Natural killer cell (primary cell): Measurements from ENCODE around the gene ST3GAL3. TPM values are rescaled to one million over a fixed set of nuclear protein-coding genes. Genes with fewer than 3 reads are reported as not detected.

Source experiments
- ATAC-seq, 3 donors: fragments of 150-1000 bp in 2 of 3; fragments of 200-7000 bp in 1 of 3; cut with Tn5 transposase; 1 replicate in 1 of 3; 2 replicates in 2 of 3; pipeline ENCODE4 v1.10.0; 2021; ENCODE audit warnings: mild to moderate bottlenecking in 2 of 3, moderate library complexity in 2 of 3
- DNase-seq, 2 donors: peaks; one replicate each; pipeline versions ENCODE4 v3.0.0 to v3.0.0-alpha.2; 2013 to 2021; ENCODE audit warnings: mixed read lengths in 1 of 2
- H3K27ac ChIP-seq: one replicate; pipeline ENCODE4 v1.5.1; 2013; ENCODE audit warnings: mild to moderate bottlenecking, low read length
- H3K27me3 ChIP-seq: one replicate; pipeline ENCODE4 v1.6.1; 2013; ENCODE audit warnings: low read length; ENCODE audit not compliant: control insufficient read depth, insufficient read depth
- H3K36me3 ChIP-seq: one replicate; pipeline ENCODE4 v1.6.1; 2013; ENCODE audit warnings: low read length; ENCODE audit not compliant: control insufficient read depth, insufficient read depth
- H3K4me1 ChIP-seq: one replicate; pipeline ENCODE4 v1.6.1; 2013; ENCODE audit warnings: low read length; ENCODE audit not compliant: control insufficient read depth, insufficient read depth
- H3K4me3 ChIP-seq: one replicate; pipeline ENCODE4 v1.5.1; 2013; ENCODE audit warnings: low read length
- H3K9me3 ChIP-seq: one replicate; pipeline ENCODE4 v1.6.1; 2013; ENCODE audit warnings: low read length; ENCODE audit not compliant: control insufficient read depth, insufficient read depth
- H3K27ac Mint-ChIP-seq, 2 donors: one replicate each; pipeline ENCODE4 v1.8.0; 2022; ENCODE audit warnings: mild to moderate bottlenecking in 2 of 2, mixed read lengths in 2 of 2, moderate library complexity in 1 of 2
- H3K27me3 Mint-ChIP-seq, 2 donors: one replicate each; pipeline ENCODE4 v1.8.0; 2022; ENCODE audit warnings: low read depth in 2 of 2, mixed read lengths in 2 of 2
- H3K36me3 Mint-ChIP-seq: one replicate; pipeline ENCODE4 v1.8.0; 2022; ENCODE audit warnings: mixed read lengths
- H3K4me1 Mint-ChIP-seq, 2 donors: one replicate each; pipeline ENCODE4 v1.8.0; 2022; ENCODE audit warnings: mixed read lengths in 2 of 2
- H3K4me3 Mint-ChIP-seq: one replicate; pipeline ENCODE4 v1.8.0; 2022; ENCODE audit warnings: mild to moderate bottlenecking, moderate library complexity, mixed read lengths
- H3K9me3 Mint-ChIP-seq, 2 donors: one replicate each; pipeline ENCODE4 v1.8.0; 2022; ENCODE audit warnings: mixed read lengths in 2 of 2
- WGBS: methylation state at CpG from one replicate; pipeline ENCODE4 v1.1.7; 2013; ENCODE audit warnings: missing lambda C conversion rate; ENCODE audit not compliant: insufficient coverage; 5-methylcytosine and 5-hydroxymethylcytosine counted together
- intact Hi-C: fragments of 100-400 bp; cut with micrococcal nuclease; formaldehyde crosslinking; loops from one replicate; pipeline ENCODE4 v1.14.2; 2022
- total RNA-seq, 4 donors: library from RNA; stranded (reverse); fragments of 120-200 nt in 1 of 4; gene quantifications; one replicate each; pipeline versions ENCODE4 v1.2.3 to v1.2.4, GENCODE V29; 2013 to 2022
- TF ChIP-seq, protein P1 (sequence below): fragments of 200-600 bp; IDR thresholded peaks from one replicate; pipeline ENCODE4 v1.8.0; 2022; ENCODE audit warnings: antibody characterized with exemption

ST3GAL3 gene
- total RNA-seq, 3 donors from 2014 or later (not counting 1 experiment from before 2014, with no cell fraction given), result 22.2 to 27.3 (median 22.3) TPM

DNA sequence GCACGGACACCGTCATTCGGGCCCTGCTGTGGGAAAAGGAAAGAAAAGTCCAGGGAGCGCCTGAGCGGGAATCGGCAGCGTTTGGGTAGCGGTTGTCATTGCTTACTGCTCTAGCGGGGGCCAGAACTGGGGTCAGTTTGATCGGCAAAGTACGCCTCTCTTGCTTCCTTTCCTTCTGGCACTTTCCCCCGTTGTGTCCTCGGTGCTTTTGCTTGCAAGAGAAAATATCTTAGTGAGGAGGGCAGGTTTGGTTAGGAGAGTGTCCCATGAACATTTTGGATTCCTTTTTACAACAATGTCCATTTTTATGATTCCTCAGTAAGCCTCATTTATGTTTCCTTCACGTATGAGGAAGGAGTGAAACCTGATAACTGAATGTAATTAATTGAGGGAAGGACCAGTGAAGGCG lies 670 bp downstream of the ST3GAL3 start:
- ATAC-seq (no peak), DNase-seq (no peak)
- TF ChIP-seq, protein P1, sequence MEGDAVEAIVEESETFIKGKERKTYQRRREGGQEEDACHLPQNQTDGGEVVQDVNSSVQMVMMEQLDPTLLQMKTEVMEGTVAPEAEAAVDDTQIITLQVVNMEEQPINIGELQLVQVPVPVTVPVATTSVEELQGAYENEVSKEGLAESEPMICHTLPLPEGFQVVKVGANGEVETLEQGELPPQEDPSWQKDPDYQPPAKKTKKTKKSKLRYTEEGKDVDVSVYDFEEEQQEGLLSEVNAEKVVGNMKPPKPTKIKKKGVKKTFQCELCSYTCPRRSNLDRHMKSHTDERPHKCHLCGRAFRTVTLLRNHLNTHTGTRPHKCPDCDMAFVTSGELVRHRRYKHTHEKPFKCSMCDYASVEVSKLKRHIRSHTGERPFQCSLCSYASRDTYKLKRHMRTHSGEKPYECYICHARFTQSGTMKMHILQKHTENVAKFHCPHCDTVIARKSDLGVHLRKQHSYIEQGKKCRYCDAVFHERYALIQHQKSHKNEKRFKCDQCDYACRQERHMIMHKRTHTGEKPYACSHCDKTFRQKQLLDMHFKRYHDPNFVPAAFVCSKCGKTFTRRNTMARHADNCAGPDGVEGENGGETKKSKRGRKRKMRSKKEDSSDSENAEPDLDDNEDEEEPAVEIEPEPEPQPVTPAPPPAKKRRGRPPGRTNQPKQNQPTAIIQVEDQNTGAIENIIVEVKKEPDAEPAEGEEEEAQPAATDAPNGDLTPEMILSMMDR, result no peak
- H3K36me3 Mint-ChIP-seq, result peaks cover 11% of the 10 kb centered on the region
- peak overlapping the region; percentile 45 for H3K4me3 ChIP-seq
- H3K36me3 ChIP-seq, result peaks cover 22% of the 10 kb centered on the region
- H3K9me3 Mint-ChIP-seq, result no peaks in the 10 kb centered on the region
- H3K9me3 ChIP-seq, result no peaks in the 10 kb centered on the region
- H3K4me1 Mint-ChIP-seq, result peaks cover 24% of the 10 kb centered on the region in 2 donors
- intact Hi-C loops, result no loop called here
- H3K27ac Mint-ChIP-seq, result peak overlapping the region; percentile 45 to 78
- WGBS, result under 1% methylated on average over 11 of the region's 15 CpGs
- H3K4me1 ChIP-seq, result peaks cover 17% of the 10 kb centered on the region
- no peaks in the 10 kb centered on the region for H3K27me3 ChIP-seq
- peak overlapping the region; percentile 87 for H3K4me3 Mint-ChIP-seq
- peak overlapping the region; percentile 0 for H3K27ac ChIP-seq
- H3K27me3 Mint-ChIP-seq, result no peaks in the 10 kb centered on the region

DNA sequence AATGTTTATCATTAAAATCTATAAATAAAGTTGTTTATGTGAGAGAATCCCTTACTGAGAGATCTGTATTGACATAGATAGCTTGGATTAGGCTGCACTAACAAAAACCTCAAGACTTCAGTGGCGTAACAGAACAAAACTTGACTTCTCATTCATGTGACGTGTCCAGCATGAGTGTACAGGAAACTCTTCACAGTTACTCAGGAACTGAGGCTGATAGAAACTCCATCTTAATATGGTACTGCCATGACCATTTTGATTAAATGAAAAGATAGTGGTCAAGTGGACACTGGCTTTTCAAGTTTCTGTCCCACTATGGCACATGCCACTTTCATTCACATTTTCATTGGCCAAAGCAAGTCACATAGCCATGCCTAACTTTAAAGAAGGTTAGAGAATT lies 3.7 kb downstream of the ST3GAL3 start:
- intact Hi-C loops, result no loop called here
- TF ChIP-seq, protein P1, result no peak
- Mint-ChIP-seq H3K36me3 (no peaks in the 10 kb centered on the region), H3K4me1 (peaks cover 24 to 25% of the 10 kb centered on the region in 2 donors), H3K9me3 (no peaks in the 10 kb centered on the region), H3K4me3 (no peak overlapping the region), H3K27me3 (no peaks in the 10 kb centered on the region), H3K27ac (no peak overlapping the region)
- no peak overlapping the region for H3K4me3 ChIP-seq
- H3K4me1 ChIP-seq, result peaks cover 15% of the 10 kb centered on the region
- H3K9me3 ChIP-seq, result no peaks in the 10 kb centered on the region
- H3K27me3 ChIP-seq, result no peaks in the 10 kb centered on the region
- H3K27ac ChIP-seq, result no peak overlapping the region
- DNase-seq (no peak), ATAC-seq (peak in 1 of 3 donors; percentile 28)
- H3K36me3 ChIP-seq, result peaks cover 2% of the 10 kb centered on the region
- 96% methylated on average over 2 of the region's 2 CpGs for WGBS

DNA sequence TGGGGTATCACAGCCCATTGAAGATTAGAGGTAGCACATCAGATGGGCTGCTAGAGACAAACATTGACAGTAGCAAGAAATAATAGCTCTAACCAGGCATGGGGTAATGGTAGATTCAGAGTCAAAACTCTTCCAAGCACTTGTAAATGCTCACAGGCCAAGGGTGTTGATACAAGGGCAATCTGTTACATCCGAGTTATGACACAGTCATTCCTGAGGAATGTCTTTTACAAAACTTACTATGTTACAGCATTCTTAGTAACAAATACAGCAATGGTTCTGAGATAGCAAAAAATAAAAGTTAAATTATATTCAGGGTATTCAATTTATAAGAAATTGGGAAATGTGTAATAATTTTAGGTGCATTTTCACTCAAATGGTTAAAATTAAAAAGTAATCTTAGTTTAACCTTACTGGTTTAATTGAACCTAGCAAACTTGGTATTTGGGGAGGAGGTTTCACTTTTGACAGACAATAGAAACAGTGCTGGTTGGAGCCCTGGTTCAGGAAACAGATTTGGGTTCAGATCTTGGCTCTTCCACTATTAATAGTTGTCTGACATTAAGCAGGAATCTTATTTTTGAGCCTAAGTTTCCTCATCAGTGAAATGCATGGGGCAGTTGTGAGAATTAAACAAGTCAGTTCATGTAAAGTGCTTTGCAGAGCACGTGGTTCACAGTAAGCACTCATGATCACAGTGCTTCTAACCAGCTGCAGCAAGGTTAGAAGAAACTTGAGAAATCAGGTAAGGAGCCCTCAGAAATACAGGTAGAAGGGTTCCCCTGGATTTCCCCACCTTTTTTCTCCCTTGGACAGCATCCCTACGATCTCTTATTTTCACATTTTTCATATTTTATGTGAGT lies 4.4 kb downstream of the ST3GAL3 start:
- Mint-ChIP-seq H3K27me3 (no peaks in the 10 kb centered on the region), H3K36me3 (no peaks in the 10 kb centered on the region), H3K4me3 (no peak overlapping the region), H3K9me3 (no peaks in the 10 kb centered on the region), H3K27ac (no peak overlapping the region), H3K4me1 (peaks cover 18 to 19% of the 10 kb centered on the region in 2 donors)
- TF ChIP-seq, protein P1, result no peak
- H3K9me3 ChIP-seq, result no peaks in the 10 kb centered on the region
- no peaks in the 10 kb centered on the region for H3K27me3 ChIP-seq
- H3K27ac ChIP-seq, result no peak overlapping the region
- 91% methylated on average over 2 of the region's 3 CpGs for WGBS
- DNase-seq (no peak), ATAC-seq (no peak)
- H3K36me3 ChIP-seq, result peaks cover 2% of the 10 kb centered on the region
- no peak overlapping the region for H3K4me3 ChIP-seq
- peaks cover 8% of the 10 kb centered on the region for H3K4me1 ChIP-seq
- intact Hi-C loops, result no loop called here
